NCI-H1105 (cell line): ENCODE measurements around the gene ZDHHC4.
"Not testable (repeated sequence)": the region's sequence is repeated elsewhere in the genome, so short reads cannot be mapped to it uniquely, and the experiment has no call there.

Experiments
- DNase-seq: peaks from one replicate; lab custom pipeline; 2025; lab: John Stamatoyannopoulos, UW

The ZDHHC4 gene

DNA sequence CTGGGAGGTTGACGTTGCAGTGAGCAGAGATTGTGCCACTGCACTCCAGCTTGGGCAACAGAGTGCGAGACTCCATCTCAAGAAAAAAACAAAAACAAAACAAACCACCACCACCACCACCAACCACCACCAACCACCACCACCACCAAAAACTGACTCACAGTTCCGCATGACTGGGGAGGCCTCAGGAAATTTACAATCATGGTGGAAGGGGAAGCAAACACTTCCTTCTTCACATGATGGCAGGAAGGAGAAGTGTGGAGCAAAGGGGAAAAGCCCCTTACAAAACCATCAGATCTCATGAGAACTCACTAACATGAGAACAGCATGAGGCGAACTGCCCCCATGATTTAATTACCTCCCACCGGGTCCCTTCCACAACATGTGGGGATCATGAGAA is 57.7 kb downstream of the ZDHHC4 start:
- not testable (repeated sequence) for DNase-seq

DNA sequence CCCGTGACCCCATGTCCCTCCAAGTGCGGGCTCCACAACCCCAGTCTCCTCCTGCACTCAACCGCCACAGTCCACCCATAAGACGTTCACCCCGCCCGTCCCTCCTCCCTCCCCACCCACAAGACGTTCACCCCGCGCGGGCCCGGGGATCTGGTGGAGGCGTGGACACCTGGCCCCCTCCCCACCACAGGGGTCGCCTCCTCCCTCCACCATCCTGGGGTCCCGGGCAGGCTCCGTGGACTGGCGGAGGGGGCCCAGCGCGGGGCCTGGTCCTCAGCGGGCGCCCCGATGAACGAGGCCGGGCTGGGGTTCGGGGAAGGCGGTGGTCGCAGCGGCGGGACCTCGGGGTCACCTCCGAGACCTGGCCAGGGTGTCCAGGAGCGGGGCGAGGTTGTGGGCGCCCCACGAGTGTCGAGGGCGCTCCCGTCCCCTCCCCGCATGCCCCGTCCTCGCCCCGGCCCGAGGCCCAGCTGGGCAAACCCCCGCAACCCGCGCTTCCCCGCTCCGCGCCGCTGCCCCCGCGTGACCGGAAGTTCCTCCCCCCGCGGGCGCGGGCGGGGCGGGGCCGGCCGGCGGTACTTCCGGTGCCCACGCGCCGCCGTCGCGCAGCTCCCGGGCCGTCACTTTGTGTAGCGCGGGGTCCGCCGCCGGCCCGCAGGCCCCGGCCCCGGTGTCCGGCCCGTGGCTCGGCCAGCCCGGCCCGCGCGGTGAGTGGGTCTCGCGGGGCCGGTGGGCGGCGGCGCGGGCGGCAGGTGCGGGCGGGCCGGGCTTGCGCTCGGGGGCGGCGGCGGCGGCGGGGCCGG is 59.7 kb downstream of the ZDHHC4 start, which contains the start of gene ZNF316:
ZNF316 (plus strand) TSS at position 578 of the 803 bp plus-strand sequence. CDS start 5,092 bp downstream, outside the sequence.
- no peak for DNase-seq

DNA sequence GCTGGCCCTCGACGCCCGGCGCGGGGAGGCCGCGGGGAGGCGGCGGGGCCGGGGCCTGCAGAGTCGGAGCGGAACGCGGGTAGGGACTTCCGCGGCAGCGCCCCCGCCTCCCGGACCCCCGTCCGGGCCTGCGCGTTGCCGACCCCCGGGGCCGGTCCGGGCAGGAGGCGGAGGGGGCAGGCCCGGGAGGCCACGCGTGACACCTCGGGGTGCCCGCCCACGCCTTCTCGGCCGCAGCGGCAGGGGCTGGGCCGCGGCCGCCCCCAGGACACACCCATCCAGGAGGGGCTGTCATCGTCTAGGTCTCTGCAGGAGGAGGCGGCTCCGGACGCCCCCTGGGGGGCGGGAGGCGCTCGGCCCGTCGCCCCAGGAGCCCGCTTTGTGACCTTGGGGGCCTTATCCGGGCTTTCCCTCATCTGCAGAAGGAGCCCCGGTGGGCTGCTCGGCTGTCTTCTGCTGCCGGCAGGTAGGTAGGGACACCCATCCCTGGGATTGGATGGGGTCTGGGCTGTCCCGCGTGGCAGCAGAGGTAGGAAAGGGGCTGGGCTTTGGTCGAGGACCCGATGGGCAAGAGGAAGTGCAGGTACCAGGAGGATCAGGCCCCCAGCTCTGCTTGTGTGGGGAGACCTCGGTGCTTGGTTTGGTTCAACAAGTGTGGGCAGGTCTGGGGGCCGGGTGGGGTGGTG is 60.4 kb downstream of the ZDHHC4 start:
- DNase-seq = peak; percentile 32
